MM.1S (cell line): ENCODE data around the gene CCNF.

Source experiments
- EZH2 ChIP-seq: fragments of 300-600 bp; sonication (generic); optimal IDR thresholded peaks from 2 replicates; pipeline ENCODE3; 2017; ENCODE audit warnings: low read depth, mild to moderate bottlenecking, antibody characterized with exemption, low read length, mixed read lengths
- TF ChIP-seq, protein P1 (sequence below): fragments of 300-600 bp; sonication (generic); IDR thresholded peaks from 2 replicates; pipeline ENCODE4 v1.5.1; 2016; ENCODE audit warnings: antibody characterized with exemption, low read length, mixed read lengths

DNA sequence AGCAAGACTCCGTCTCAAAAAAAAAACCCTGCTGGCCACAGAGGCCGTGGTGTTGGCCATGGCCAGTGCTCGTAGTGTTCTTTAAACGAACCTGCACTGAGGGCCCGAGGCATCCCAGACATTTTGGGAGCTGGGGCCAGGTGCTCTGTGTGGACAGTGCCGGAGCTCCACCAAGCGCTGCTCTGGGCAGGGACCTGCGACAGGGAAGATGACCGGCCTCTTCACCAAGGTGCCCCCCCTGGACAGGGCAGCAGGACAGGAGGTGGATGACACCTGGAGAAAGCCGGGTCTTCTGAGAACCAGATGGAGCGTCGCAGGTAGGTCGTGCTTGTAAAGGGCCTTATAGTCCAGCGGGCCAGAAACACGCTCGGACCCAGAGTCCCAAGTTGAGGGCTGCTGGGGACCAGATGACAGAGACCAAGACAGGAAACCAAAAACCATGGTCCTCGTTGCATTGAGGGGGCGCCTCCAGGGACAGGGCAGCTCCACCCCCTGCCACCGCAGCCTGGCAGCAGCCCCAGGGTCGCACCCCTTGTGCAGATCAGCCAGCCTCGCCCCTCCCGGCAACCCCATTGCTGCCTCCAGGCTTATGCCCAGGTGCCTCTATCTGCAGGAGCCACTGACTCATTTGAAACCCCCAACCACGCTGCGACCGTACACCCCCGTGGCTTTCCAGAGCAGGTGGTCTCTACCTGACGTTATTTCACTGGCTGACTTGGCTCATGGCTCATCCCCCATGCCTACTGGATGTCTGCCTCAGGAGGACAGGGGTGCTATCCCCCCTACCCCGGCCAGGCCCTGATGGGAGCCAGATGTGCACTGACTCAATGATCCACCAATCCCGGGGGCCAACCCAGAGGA lies 37.6 kb downstream of the CCNF start:
- TF ChIP-seq, protein P1, sequence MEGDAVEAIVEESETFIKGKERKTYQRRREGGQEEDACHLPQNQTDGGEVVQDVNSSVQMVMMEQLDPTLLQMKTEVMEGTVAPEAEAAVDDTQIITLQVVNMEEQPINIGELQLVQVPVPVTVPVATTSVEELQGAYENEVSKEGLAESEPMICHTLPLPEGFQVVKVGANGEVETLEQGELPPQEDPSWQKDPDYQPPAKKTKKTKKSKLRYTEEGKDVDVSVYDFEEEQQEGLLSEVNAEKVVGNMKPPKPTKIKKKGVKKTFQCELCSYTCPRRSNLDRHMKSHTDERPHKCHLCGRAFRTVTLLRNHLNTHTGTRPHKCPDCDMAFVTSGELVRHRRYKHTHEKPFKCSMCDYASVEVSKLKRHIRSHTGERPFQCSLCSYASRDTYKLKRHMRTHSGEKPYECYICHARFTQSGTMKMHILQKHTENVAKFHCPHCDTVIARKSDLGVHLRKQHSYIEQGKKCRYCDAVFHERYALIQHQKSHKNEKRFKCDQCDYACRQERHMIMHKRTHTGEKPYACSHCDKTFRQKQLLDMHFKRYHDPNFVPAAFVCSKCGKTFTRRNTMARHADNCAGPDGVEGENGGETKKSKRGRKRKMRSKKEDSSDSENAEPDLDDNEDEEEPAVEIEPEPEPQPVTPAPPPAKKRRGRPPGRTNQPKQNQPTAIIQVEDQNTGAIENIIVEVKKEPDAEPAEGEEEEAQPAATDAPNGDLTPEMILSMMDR: no peak
- no peak for TF ChIP-seq EZH2
